Endodermal cell (in vitro differentiated cells): ENCODE measurements around the gene VPS41. TPM values are rescaled to one million over a fixed set of nuclear protein-coding genes. Genes with fewer than 3 reads are reported as not detected.

Source experiments
- DNase-seq: peaks from one replicate; pipeline ENCODE4 v3.0.0-alpha.2; 2017
- H3K27ac ChIP-seq: 2 replicates; pipeline ENCODE4 v1.5.1; 2013; ENCODE audit warnings: mild to moderate bottlenecking, low read depth, low read length, moderate library complexity
- H3K27me3 ChIP-seq: 2 replicates; pipeline ENCODE4 v1.6.1; 2013; ENCODE audit warnings: mild to moderate bottlenecking, low read length, moderate library complexity; ENCODE audit not compliant: insufficient read depth, control insufficient read depth, poor library complexity, severe bottlenecking
- H3K36me3 ChIP-seq: 2 replicates; pipeline ENCODE4 v1.7.0; 2013; ENCODE audit warnings: mild to moderate bottlenecking, low read length, moderate library complexity; ENCODE audit not compliant: control insufficient read depth, insufficient read depth
- H3K4me1 ChIP-seq: one replicate; pipeline ENCODE4 v1.7.0; 2013; ENCODE audit warnings: low read length; ENCODE audit not compliant: control insufficient read depth, insufficient read depth
- H3K4me3 ChIP-seq: 2 replicates; pipeline ENCODE4 v1.5.1; 2013; ENCODE audit warnings: mild to moderate bottlenecking, low read length, moderate library complexity
- H3K9ac ChIP-seq: 2 replicates; pipeline ENCODE4 v1.6.1; 2013; ENCODE audit warnings: mild to moderate bottlenecking, low read length, moderate library complexity; ENCODE audit not compliant: poor library complexity, severe bottlenecking; ENCODE audit errors: extremely low read depth
- H3K9me3 ChIP-seq: 2 replicates; pipeline ENCODE4 v1.6.1; 2013; ENCODE audit warnings: mild to moderate bottlenecking, low read length, moderate library complexity; ENCODE audit not compliant: control insufficient read depth
- H3K27ac Mint-ChIP-seq: 2 replicates; pipeline ENCODE4 v1.8.0; 2020; ENCODE audit warnings: mixed read lengths
- H3K27me3 Mint-ChIP-seq: 2 replicates; pipeline ENCODE4 v1.8.0; 2021; ENCODE audit warnings: mild to moderate bottlenecking, mixed read lengths; ENCODE audit not compliant: insufficient read depth
- H3K36me3 Mint-ChIP-seq: 2 replicates; pipeline ENCODE4 v1.8.0; 2020; ENCODE audit warnings: low read depth, mixed read lengths
- H3K4me1 Mint-ChIP-seq: 2 replicates; pipeline ENCODE4 v1.8.0; 2020; ENCODE audit warnings: mixed read lengths
- H3K4me3 Mint-ChIP-seq: 2 replicates; pipeline ENCODE4 v1.8.0; 2020; ENCODE audit warnings: mild to moderate bottlenecking, moderate library complexity, mixed read lengths
- H3K9me3 Mint-ChIP-seq: 2 replicates; pipeline ENCODE4 v1.8.0; 2020; ENCODE audit warnings: mild to moderate bottlenecking, mixed read lengths
- whole genome bisulfite sequencing, 2 experiments: methylation state at CpG; one replicate each; pipeline versions ENCODE4 v1.1.5 to v1.1.7; 2013; ENCODE audit warnings: missing lambda C conversion rate in 2 of 2, mixed read lengths in 1 of 2; ENCODE audit not compliant: insufficient coverage in 1 of 2, insufficient read length in 1 of 2; 5-methylcytosine and 5-hydroxymethylcytosine counted together
- total RNA-seq, 2 donors: library from RNA; stranded (reverse); fragmentation: NEBNext Ultra II Directional in 1 of 2; extraction: Animal tissue kit (Norgen Biotek cat#: 25700) in 1 of 2; gene quantifications; 2 replicates in 1 of 2; 3 replicates in 1 of 2; pipeline ENCODE4 v1.2.1, GENCODE V29; 2021
- TF ChIP-seq, protein P1 (sequence below): fragments of 200-600 bp; sonication (generic); conservative IDR thresholded peaks from 2 replicates; pipeline ENCODE4 v1.5.0; 2021; ENCODE audit warnings: antibody characterized with exemption, mild to moderate bottlenecking

Gene VPS41
- total RNA-seq, 2 donors from 2014 or later, result 77.1 to 78.0 TPM

GRCh38 chr7:38916396-38916795, 7.4 kb upstream of the VPS41 start:
- no peak overlapping the region for H3K4me3 ChIP-seq
- 89% methylated on average over 1 of the region's 1 CpG; no CpG with 5 or more reads in 1 of the 2 experiments for WGBS, 2 experiments
- no peak for DNase-seq
- Mint-ChIP-seq H3K36me3 (no peaks in the 10 kb centered on the region), H3K27me3 (no peaks in the 10 kb centered on the region), H3K27ac (no peak overlapping the region), H3K4me1 (no peaks in the 10 kb centered on the region), H3K9me3 (no peaks in the 10 kb centered on the region), H3K4me3 (no peak overlapping the region)
- H3K4me1 ChIP-seq, result no peaks in the 10 kb centered on the region
- no peaks in the 10 kb centered on the region for H3K27me3 ChIP-seq
- no peak overlapping the region for H3K27ac ChIP-seq
- H3K9me3 ChIP-seq, result no peaks in the 10 kb centered on the region
- H3K9ac ChIP-seq, result no peak overlapping the region
- H3K36me3 ChIP-seq, result no peaks in the 10 kb centered on the region
- TF ChIP-seq, protein P1, sequence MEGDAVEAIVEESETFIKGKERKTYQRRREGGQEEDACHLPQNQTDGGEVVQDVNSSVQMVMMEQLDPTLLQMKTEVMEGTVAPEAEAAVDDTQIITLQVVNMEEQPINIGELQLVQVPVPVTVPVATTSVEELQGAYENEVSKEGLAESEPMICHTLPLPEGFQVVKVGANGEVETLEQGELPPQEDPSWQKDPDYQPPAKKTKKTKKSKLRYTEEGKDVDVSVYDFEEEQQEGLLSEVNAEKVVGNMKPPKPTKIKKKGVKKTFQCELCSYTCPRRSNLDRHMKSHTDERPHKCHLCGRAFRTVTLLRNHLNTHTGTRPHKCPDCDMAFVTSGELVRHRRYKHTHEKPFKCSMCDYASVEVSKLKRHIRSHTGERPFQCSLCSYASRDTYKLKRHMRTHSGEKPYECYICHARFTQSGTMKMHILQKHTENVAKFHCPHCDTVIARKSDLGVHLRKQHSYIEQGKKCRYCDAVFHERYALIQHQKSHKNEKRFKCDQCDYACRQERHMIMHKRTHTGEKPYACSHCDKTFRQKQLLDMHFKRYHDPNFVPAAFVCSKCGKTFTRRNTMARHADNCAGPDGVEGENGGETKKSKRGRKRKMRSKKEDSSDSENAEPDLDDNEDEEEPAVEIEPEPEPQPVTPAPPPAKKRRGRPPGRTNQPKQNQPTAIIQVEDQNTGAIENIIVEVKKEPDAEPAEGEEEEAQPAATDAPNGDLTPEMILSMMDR, result no peak

DNA sequence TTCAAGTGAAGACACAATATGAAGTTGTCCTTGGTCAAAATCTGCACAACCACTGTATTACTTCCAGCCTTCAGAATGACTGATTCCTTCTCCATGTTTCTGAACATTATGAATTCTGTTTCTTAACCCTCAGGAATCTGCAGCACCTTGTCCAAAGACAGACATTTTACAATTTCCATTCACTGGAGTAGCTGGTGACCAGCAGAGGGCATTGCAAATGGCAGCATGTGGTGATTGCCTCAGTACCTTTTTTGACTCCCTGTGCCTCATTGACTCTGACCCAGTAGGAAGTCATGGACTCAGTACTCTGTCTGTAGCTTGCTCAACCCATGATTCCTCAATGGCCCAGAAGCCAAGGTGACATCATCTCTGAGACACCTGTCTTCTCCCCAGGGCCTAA, 879 bp upstream of the VPS41 start:
- H3K36me3 Mint-ChIP-seq, result peaks cover 2% of the 10 kb centered on the region
- H3K27me3 Mint-ChIP-seq, result no peaks in the 10 kb centered on the region
- TF ChIP-seq, protein P1, result peak; percentile 59
- H3K9me3 Mint-ChIP-seq, result no peaks in the 10 kb centered on the region
- H3K4me1 ChIP-seq, result no peaks in the 10 kb centered on the region
- no peaks in the 10 kb centered on the region for H3K9me3 ChIP-seq
- H3K27ac ChIP-seq, result no peak overlapping the region
- no peaks in the 10 kb centered on the region for H3K27me3 ChIP-seq
- H3K36me3 ChIP-seq, result no peaks in the 10 kb centered on the region
- no peak for DNase-seq
- peaks cover 12% of the 10 kb centered on the region for H3K4me1 Mint-ChIP-seq
- H3K27ac Mint-ChIP-seq, result no peak overlapping the region
- H3K4me3 ChIP-seq, result no peak overlapping the region
- H3K4me3 Mint-ChIP-seq, result no peak overlapping the region
- H3K9ac ChIP-seq, result no peak overlapping the region

- no peaks in the 10 kb centered on the region for H3K27me3 Mint-ChIP-seq
- no CpG with 5 or more reads among the region's 1 CpG for WGBS, 2 experiments
- H3K4me3 Mint-ChIP-seq, result peak overlapping the region; percentile 99
- Histone ChIP-seq H3K4me1 (no peaks in the 10 kb centered on the region), H3K27ac (no peak overlapping the region), H3K4me3 (peak overlapping the region; percentile 98), H3K36me3 (no peaks in the 10 kb centered on the region), H3K9me3 (no peaks in the 10 kb centered on the region), H3K27me3 (no peaks in the 10 kb centered on the region), H3K9ac (no peak overlapping the region)
- H3K27ac Mint-ChIP-seq, result no peak overlapping the region
- H3K4me1 Mint-ChIP-seq, result peaks cover 27% of the 10 kb centered on the region
- TF ChIP-seq, protein P1, result no peak
- no peak for DNase-seq
- peaks cover 2% of the 10 kb centered on the region for H3K36me3 Mint-ChIP-seq
- H3K9me3 Mint-ChIP-seq, result no peaks in the 10 kb centered on the region
Measured at GRCh38 chr7:38907766-38908165, 1.2 kb downstream of the VPS41 start.
